BE2C (cell line): Measurements from ENCODE around the gene TRABD2A.

Experiments used
- DNase-seq: peaks from one replicate; pipeline ENCODE4 v3.0.0-alpha.2; 2020
- H3K27me3 ChIP-seq: fragments of 250-450 bp; sonication (Bioruptor Pico); 2 replicates; pipeline ENCODE4 v1.5.1; 2020; ENCODE audit warnings: mild to moderate bottlenecking
- H3K36me3 ChIP-seq: fragments of 250-450 bp; sonication (Bioruptor Pico); 2 replicates; pipeline ENCODE4 v1.5.1; 2020; ENCODE audit warnings: mild to moderate bottlenecking
- H3K4me1 ChIP-seq: fragments of 250-450 bp; sonication (Bioruptor Pico); 2 replicates; pipeline ENCODE4 v1.5.1; 2020
- H3K4me3 ChIP-seq: 2 replicates; pipeline ENCODE4 v1.5.1; 2011; ENCODE audit warnings: low read depth, low read length
- H3K9me3 ChIP-seq: fragments of 250-450 bp; sonication (Bioruptor Pico); 2 replicates; pipeline ENCODE4 v1.5.1; 2020
- CTCF ChIP-seq: IDR thresholded peaks from 2 replicates; pipeline ENCODE4 v1.5.1; 2012; ENCODE audit warnings: mild to moderate bottlenecking, low read depth, low read length

The TRABD2A gene

GRCh38 chr2:84857566-84857965 is 23.3 kb downstream of the TRABD2A start:
- TF ChIP-seq CTCF: no peak
- H3K27me3 ChIP-seq: no peaks in the 10 kb centered on the region; the same call in 1 of the 2 replicates
- no peaks in the 10 kb centered on the region for H3K4me1 ChIP-seq
- H3K9me3 ChIP-seq: no peaks in the 10 kb centered on the region
- no peak overlapping the region for H3K4me3 ChIP-seq
- DNase-seq: no peak
- no peaks in the 10 kb centered on the region for H3K36me3 ChIP-seq

- H3K27me3 ChIP-seq: no peaks in the 10 kb centered on the region; the same call in 1 of the 2 replicates
- H3K4me3 ChIP-seq: no peak overlapping the region
- H3K36me3 ChIP-seq: no peaks in the 10 kb centered on the region
- H3K4me1 ChIP-seq: no peaks in the 10 kb centered on the region
- DNase-seq: no peak
- no peak for TF ChIP-seq CTCF
- no peaks in the 10 kb centered on the region for H3K9me3 ChIP-seq
Measured at GRCh38 chr2:84856787-84857186, 24.1 kb downstream of the TRABD2A start.

- H3K36me3 ChIP-seq: no peaks in the 10 kb centered on the region
- DNase-seq: no peak
- H3K27me3 ChIP-seq: no peaks in the 10 kb centered on the region; the same call in 1 of the 2 replicates
- no peak for TF ChIP-seq CTCF
- no peaks in the 10 kb centered on the region for H3K4me1 ChIP-seq
- H3K4me3 ChIP-seq: no peak overlapping the region
- H3K9me3 ChIP-seq: no peaks in the 10 kb centered on the region
Measured at GRCh38 chr2:84855731-84856130, 25.2 kb downstream of the TRABD2A start.

- Histone ChIP-seq H3K36me3 (no peaks in the 10 kb centered on the region), H3K27me3 (no peaks in the 10 kb centered on the region), H3K4me3 (no peak overlapping the region), H3K4me1 (no peaks in the 10 kb centered on the region), H3K9me3 (no peaks in the 10 kb centered on the region)
- DNase-seq: no peak
- no peak for TF ChIP-seq CTCF
Measured at GRCh38 chr2:84854850-84855249, 26.0 kb downstream of the TRABD2A start.

GRCh38 chr2:84851876-84852275 is 29.0 kb downstream of the TRABD2A start:
- TF ChIP-seq CTCF: no peak
- Histone ChIP-seq H3K4me3 (no peak overlapping the region), H3K27me3 (no peaks in the 10 kb centered on the region), H3K9me3 (no peaks in the 10 kb centered on the region), H3K36me3 (no peaks in the 10 kb centered on the region), H3K4me1 (no peaks in the 10 kb centered on the region)
- DNase-seq: no peak

- no peaks in the 10 kb centered on the region for H3K36me3 ChIP-seq
- no peak overlapping the region for H3K4me3 ChIP-seq
- no peak for DNase-seq
- H3K9me3 ChIP-seq: no peaks in the 10 kb centered on the region
- no peaks in the 10 kb centered on the region for H3K4me1 ChIP-seq
- no peaks in the 10 kb centered on the region for H3K27me3 ChIP-seq
- no peak for TF ChIP-seq CTCF
Measured at GRCh38 chr2:84850471-84850870, 30.4 kb downstream of the TRABD2A start.
